A549 (cell line): Measurements from ENCODE around the gene PDGFA. TPM values are rescaled to one million over a fixed set of nuclear protein-coding genes. Genes with fewer than 3 reads are reported as not detected.
A peak's percentile ranks its signal among the peaks of the same experiment; 100 is the strongest.

Experiments
- ATAC-seq, 2 experiments: fragments of 200-7000 bp in 1 of 2; fragments of >200 bp in 1 of 2; cut with Nextera tagmentation in 1 of 2; cut with Tn5 transposase in 1 of 2; 3 replicates each; pipeline versions ENCODE4 v1.8.0 to v1.9.1; 2018 to 2020; ENCODE audit warnings: mild to moderate bottlenecking in 1 of 2, moderate library complexity in 1 of 2
- CTCF ChIA-PET: fragments of 300-600 bp; sonication (Branson Sonifier 250); formaldehyde crosslinking; extraction: SDS; loops from one replicate; lab custom pipeline; 2021; ENCODE audit warnings: antibody characterized with exemption, inconsistent platforms; lab: Yijun Ruan, JAX
- POLR2A ChIA-PET: fragments of 350-600 bp; formaldehyde crosslinking; extraction: SDS; loops from one replicate; lab custom pipeline; 2021; ENCODE audit warnings: antibody characterized with exemption, inconsistent platforms; lab: Yijun Ruan, JAX
- DNase-seq, 2 experiments: peaks; one replicate each; pipeline versions ENCODE4 v3.0.0 to v3.0.0-alpha.2; 2011 to 2016; ENCODE audit warnings: low read depth in 1 of 2, low spot score in 1 of 2
- FAIRE-seq: peaks from 2 replicates; lab custom pipeline; 2011; peaks lifted over from hg19 to GRCh38; lab: Jason Lieb, UNC
- H3K27ac ChIP-seq, 2 experiments: fragments of >200 bp; sonication (Bioruptor Twin); formaldehyde crosslinking; 3 replicates each; pipeline ENCODE4 v1.5.1; 2016 to 2017
- H3K4me1 ChIP-seq: fragments of >200 bp; sonication (Bioruptor Twin); formaldehyde crosslinking; 3 replicates; pipeline ENCODE4 v1.6.1; 2016
- H3K4me2 ChIP-seq: fragments of >200 bp; sonication (Bioruptor Twin); formaldehyde crosslinking; 3 replicates; pipeline ENCODE4 v1.6.1; 2016
- H3K4me3 ChIP-seq: fragments of >200 bp; sonication (Bioruptor Twin); formaldehyde crosslinking; 3 replicates; pipeline ENCODE4 v1.5.1; 2016
- H3K9me3 ChIP-seq: fragments of >200 bp; sonication (Bioruptor Twin); formaldehyde crosslinking; 3 replicates; pipeline ENCODE4 v1.6.1; 2016
- CBX8 ChIP-seq: fragments of 200-600 bp; sonication (generic); IDR thresholded peaks from 2 replicates; pipeline ENCODE4 v1.6.1; 2016
- E2F6 ChIP-seq: IDR thresholded peaks from 2 replicates; pipeline ENCODE4 v1.6.1; 2012; ENCODE audit warnings: low read depth, borderline replicate concordance
- EHF ChIP-seq: fragments of 250-450 bp; sonication (Bioruptor Pico); IDR thresholded peaks from 2 replicates; pipeline ENCODE4 v1.5.0; 2020; ENCODE audit warnings: mild to moderate bottlenecking
- EHMT2 ChIP-seq: fragments of 200-600 bp; sonication (generic); IDR thresholded peaks from 2 replicates; pipeline ENCODE4 v1.6.1; 2016; ENCODE audit warnings: antibody characterized with exemption, low read depth, mild to moderate bottlenecking, moderate library complexity
- FOSB ChIP-seq: fragments of 250-450 bp; sonication (Bioruptor Pico); IDR thresholded peaks from 2 replicates; pipeline ENCODE4 v1.5.0; 2020; ENCODE audit warnings: mild to moderate bottlenecking, moderate library complexity
- FOSL2 ChIP-seq, 2 experiments: fragments of 450-650 bp in 1 of 2; fragments of >200 bp in 1 of 2; sonication (Bioruptor Twin) in 1 of 2; formaldehyde crosslinking; IDR thresholded peaks; 2 replicates each; pipeline versions ENCODE4 v1.5.0 to v1.6.1; 2016 to 2020; ENCODE audit warnings: mild to moderate bottlenecking in 1 of 2, moderate library complexity in 1 of 2
- GATA3 ChIP-seq: IDR thresholded peaks from 2 replicates; pipeline ENCODE4 v1.6.1; 2012; ENCODE audit warnings: borderline replicate concordance
- HEYL ChIP-seq: fragments of 250-450 bp; sonication (Bioruptor Pico); IDR thresholded peaks from 2 replicates; pipeline ENCODE4 v1.8.0; 2021; ENCODE audit warnings: mild to moderate bottlenecking, moderate library complexity
- HOXB13 ChIP-seq: fragments of 250-450 bp; sonication (Bioruptor Pico); IDR thresholded peaks from 2 replicates; pipeline ENCODE4 v1.5.0; 2020; ENCODE audit warnings: low read depth, mild to moderate bottlenecking, moderate library complexity
- MYC ChIP-seq: IDR thresholded peaks from 2 replicates; pipeline ENCODE4 v1.6.1; 2012; ENCODE audit warnings: mild to moderate bottlenecking, inconsistent platforms, low read length, improper control_type of control experiment, borderline replicate concordance
- PHF8 ChIP-seq: fragments of 200-600 bp; sonication (generic); IDR thresholded peaks from 2 replicates; pipeline ENCODE4 v1.6.1; 2016; ENCODE audit warnings: low read depth, mild to moderate bottlenecking, antibody characterized with exemption, moderate library complexity, borderline replicate concordance
- POLR2A ChIP-seq: IDR thresholded peaks from 2 replicates; pipeline ENCODE4 v1.6.1; 2012; ENCODE audit warnings: mild to moderate bottlenecking, low read length
- POLR2AphosphoS2 ChIP-seq: conservative IDR thresholded peaks from 2 replicates; pipeline ENCODE4 v1.6.1; 2012; ENCODE audit warnings: low read length, improper control_type of control experiment, inconsistent platforms
- RARB ChIP-seq: fragments of 250-450 bp; sonication (Bioruptor Pico); IDR thresholded peaks from 2 replicates; pipeline ENCODE4 v1.8.0; 2021; ENCODE audit warnings: mild to moderate bottlenecking, moderate library complexity
- RCOR1 ChIP-seq: fragments of 150-350 bp; IDR thresholded peaks from 2 replicates; pipeline ENCODE4 v1.6.1; 2014; ENCODE audit warnings: antibody characterized with exemption, low read length, low read depth
- REST ChIP-seq: fragments of 200-600 bp; sonication (generic); IDR thresholded peaks from 2 replicates; pipeline ENCODE4 v1.6.1; 2016; ENCODE audit warnings: antibody characterized with exemption, mild to moderate bottlenecking, moderate library complexity
- SMC3 ChIP-seq: fragments of >200 bp; sonication (Bioruptor Twin); formaldehyde crosslinking; IDR thresholded peaks from 3 replicates; pipeline ENCODE4 v1.6.1; 2018; ENCODE audit warnings: inconsistent platforms
- SREBF2 ChIP-seq: fragments of 450-650 bp; IDR thresholded peaks from 2 replicates; pipeline ENCODE4 v1.6.1; 2014; ENCODE audit warnings: mild to moderate bottlenecking, moderate library complexity
- TFCP2L1 ChIP-seq: fragments of 250-450 bp; sonication (Bioruptor Pico); IDR thresholded peaks from 2 replicates; pipeline ENCODE4 v1.5.0; 2021; ENCODE audit warnings: mild to moderate bottlenecking
- TP53 ChIP-seq: fragments of 250-450 bp; sonication (Bioruptor Pico); IDR thresholded peaks from 2 replicates; pipeline ENCODE4 v1.5.0; 2021; ENCODE audit warnings: mild to moderate bottlenecking, moderate library complexity
- WGBS: methylation state at CpG from one replicate; pipeline ENCODE4 v1.1.6; 2017; ENCODE audit errors: missing lambda C conversion rate; 5-methylcytosine and 5-hydroxymethylcytosine counted together
- polyA plus RNA-seq, 4 experiments: library from polyadenylated mRNA; depleted of rRNA in 3 of 4; stranded (reverse); fragments of >200 nt; fragmentation: RNase III in 1 of 4; extraction: RNeasy Plus Mini Kit Qiagen cat#74134 plus additional on column Dnase treatment in 1 of 4; gene quantifications; 2 replicates in 3 of 4; 3 replicates in 1 of 4; pipeline ENCODE4 v1.2.3, GENCODE V29; 2011 to 2017
- TF ChIP-seq, protein P1 (sequence below): fragments of >200 bp; sonication (Bioruptor Twin); formaldehyde crosslinking; IDR thresholded peaks from 2 replicates; pipeline ENCODE4 v1.6.1; 2016
- TF ChIP-seq, protein P2 (sequence below): IDR thresholded peaks from 2 replicates; pipeline ENCODE4 v1.6.1; 2012

Gene PDGFA
- polyA plus RNA-seq, 2 of the 4 experiments (the other 2 are of a cell fraction), result 12.8 to 14.9 TPM

GRCh38 chr7:453597-454306 is 65.9 kb downstream of the PDGFA start:
- WGBS, result 71% methylated on average over 20 of the region's 27 CpGs
- TF ChIP-seq TP53 (CRISPR knock-in tag) (no peak), FOSL2 (IDR thresholded peaks at IDR 0.05) (no peak), FOSL2 (CRISPR knock-in tag; IDR thresholded peaks at IDR 0.05) (no peak), MYC (no peak), CBX8 (no peak), EHF (CRISPR knock-in tag) (no peak), REST (no peak), RARB (CRISPR knock-in tag) (no peak), RCOR1 (no peak), POLR2A (no peak), HEYL (CRISPR knock-in tag) (no peak), TFCP2L1 (CRISPR knock-in tag) (no peak), SMC3 (no peak)
- TF ChIP-seq, protein P1, sequence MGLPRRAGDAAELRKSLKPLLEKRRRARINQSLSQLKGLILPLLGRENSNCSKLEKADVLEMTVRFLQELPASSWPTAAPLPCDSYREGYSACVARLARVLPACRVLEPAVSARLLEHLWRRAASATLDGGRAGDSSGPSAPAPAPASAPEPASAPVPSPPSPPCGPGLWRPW, result no peak
- TF ChIP-seq, protein P2, sequence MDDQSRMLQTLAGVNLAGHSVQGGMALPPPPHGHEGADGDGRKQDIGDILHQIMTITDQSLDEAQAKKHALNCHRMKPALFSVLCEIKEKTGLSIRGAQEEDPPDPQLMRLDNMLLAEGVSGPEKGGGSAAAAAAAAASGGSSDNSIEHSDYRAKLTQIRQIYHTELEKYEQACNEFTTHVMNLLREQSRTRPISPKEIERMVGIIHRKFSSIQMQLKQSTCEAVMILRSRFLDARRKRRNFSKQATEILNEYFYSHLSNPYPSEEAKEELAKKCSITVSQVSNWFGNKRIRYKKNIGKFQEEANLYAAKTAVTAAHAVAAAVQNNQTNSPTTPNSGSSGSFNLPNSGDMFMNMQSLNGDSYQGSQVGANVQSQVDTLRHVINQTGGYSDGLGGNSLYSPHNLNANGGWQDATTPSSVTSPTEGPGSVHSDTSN, result no peak
- DNase-seq (no peak), ATAC-seq (no peak), FAIRE-seq (no peak)
- Histone ChIP-seq H3K4me3 (no peak overlapping the region), H3K27ac (no peak overlapping the region), H3K4me1 (peaks cover 9% of the 10 kb centered on the region; the same call in 2 of the 3 replicates), H3K4me2 (no peak overlapping the region), H3K9me3 (no peaks in the 10 kb centered on the region)
- ChIA-PET POLR2A (no interaction called here), CTCF (no interaction called here)

- FAIRE-seq (no peak), DNase-seq (no peak), ATAC-seq (peak in 1 of 2 experiments; percentile 15; a peak in 1 of 6 replicates)
- POLR2A ChIA-PET, result no interaction called here
- CTCF ChIA-PET, result no interaction called here
- 75% methylated on average over 18 of the region's 21 CpGs for WGBS
- Histone ChIP-seq H3K4me3 (no peak overlapping the region), H3K9me3 (no peaks in the 10 kb centered on the region), H3K27ac (no peak overlapping the region), H3K4me1 (peaks cover 9% of the 10 kb centered on the region; the same call in 2 of the 3 replicates), H3K4me2 (no peak overlapping the region)
- TF ChIP-seq EHMT2 (no peak), FOSB (CRISPR knock-in tag) (no peak), SREBF2 (no peak), GATA3 (no peak), POLR2AphosphoS2 (no peak), TFCP2L1 (CRISPR knock-in tag) (no peak), PHF8 (no peak), HOXB13 (no peak), E2F6 (no peak), HEYL (CRISPR knock-in tag) (no peak), RCOR1 (no peak)
These were observed 66.7 kb downstream of the PDGFA start for GRCh38 chr7:452791-453455.
